Testis (tissue), 2 donors: ENCODE data around the gene LIM2.

ENCODE experiments used
- POLR2A ChIP-seq: fragments of 450-650 bp; IDR thresholded peaks from one replicate; pipeline ENCODE4 v1.6.1; 2017; ENCODE audit warnings: antibody characterized with exemption, mild to moderate bottlenecking, moderate library complexity
- TF ChIP-seq, protein P1 (sequence below), 3 experiments: fragments of 450-650 bp in 2 of 3; fragments of 200-600 bp in 1 of 3; sonication (generic) in 1 of 3; IDR thresholded peaks; one replicate each; pipeline ENCODE4 v1.5.1; 2016 to 2019; ENCODE audit warnings: antibody characterized with exemption in 3 of 3, mild to moderate bottlenecking in 2 of 3, moderate library complexity in 1 of 3

DNA sequence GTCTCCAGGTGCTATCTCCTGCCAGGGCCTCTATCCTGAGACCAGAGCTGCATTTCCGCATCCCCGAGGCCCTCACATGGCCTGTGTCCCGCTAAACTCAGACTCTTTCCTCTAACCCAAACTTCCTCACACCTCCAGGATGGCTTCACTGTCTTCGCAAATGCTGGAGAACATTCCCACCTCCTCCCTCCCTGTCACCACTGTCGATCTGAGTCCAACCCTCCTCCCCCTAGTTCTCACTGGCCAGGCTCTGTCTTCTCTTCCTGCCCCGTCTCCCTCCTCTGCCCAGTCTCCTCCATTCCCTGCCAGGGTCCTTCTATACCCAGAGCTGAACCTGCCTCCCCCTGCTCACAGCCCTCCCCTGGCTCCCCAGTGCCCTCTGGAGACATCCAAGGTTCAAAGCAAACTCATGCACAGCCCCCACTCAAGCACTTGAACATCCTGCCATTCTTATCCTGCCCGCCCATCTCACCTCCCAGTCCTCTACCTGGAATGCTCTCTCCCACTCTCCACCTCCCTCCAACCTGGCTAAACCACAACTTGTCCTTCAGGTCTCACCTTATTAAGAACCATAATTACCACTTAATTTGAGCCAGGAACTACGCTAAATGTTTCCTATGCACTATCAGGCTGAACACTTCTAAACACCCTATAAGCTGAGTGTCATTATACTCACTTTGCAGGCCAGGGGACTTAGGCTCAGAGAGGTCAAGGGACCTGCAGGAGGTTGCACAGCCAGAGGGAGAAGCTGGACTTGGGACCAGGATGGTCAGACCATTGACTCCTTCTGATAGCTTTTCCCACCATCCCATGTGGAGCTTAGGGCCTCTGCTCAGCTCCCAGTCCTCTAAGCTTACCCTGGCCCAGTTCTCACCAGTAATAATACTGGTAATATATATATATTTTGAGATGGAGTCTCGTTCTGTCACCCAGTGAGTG is 44.9 kb downstream of the LIM2 start:
- no peak for TF ChIP-seq POLR2A
- TF ChIP-seq, protein P1, sequence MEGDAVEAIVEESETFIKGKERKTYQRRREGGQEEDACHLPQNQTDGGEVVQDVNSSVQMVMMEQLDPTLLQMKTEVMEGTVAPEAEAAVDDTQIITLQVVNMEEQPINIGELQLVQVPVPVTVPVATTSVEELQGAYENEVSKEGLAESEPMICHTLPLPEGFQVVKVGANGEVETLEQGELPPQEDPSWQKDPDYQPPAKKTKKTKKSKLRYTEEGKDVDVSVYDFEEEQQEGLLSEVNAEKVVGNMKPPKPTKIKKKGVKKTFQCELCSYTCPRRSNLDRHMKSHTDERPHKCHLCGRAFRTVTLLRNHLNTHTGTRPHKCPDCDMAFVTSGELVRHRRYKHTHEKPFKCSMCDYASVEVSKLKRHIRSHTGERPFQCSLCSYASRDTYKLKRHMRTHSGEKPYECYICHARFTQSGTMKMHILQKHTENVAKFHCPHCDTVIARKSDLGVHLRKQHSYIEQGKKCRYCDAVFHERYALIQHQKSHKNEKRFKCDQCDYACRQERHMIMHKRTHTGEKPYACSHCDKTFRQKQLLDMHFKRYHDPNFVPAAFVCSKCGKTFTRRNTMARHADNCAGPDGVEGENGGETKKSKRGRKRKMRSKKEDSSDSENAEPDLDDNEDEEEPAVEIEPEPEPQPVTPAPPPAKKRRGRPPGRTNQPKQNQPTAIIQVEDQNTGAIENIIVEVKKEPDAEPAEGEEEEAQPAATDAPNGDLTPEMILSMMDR (IDR thresholded peaks at IDR 0.05) = no peak
